Vagina (tissue), 2 donors: Measurements from ENCODE around the gene MEMO1.
"Not testable (repeated sequence)": the region's sequence is repeated elsewhere in the genome, so short reads cannot be mapped to it uniquely, and the experiment has no call there.

Source experiments
- CTCF ChIP-seq, 3 experiments: fragments of 450-650 bp in 2 of 3; fragments of 200-600 bp in 1 of 3; sonication (generic) in 1 of 3; IDR thresholded peaks; one replicate each; pipeline ENCODE4 v1.5.1; 2017 to 2019; ENCODE audit warnings: antibody characterized with exemption in 3 of 3, mild to moderate bottlenecking in 2 of 3, moderate library complexity in 2 of 3
- POLR2A ChIP-seq, 2 donors: fragments of 450-650 bp; IDR thresholded peaks; one replicate each; pipeline ENCODE4 v1.6.1; 2017; ENCODE audit warnings: antibody characterized with exemption in 2 of 2, mild to moderate bottlenecking in 2 of 2, moderate library complexity in 2 of 2
- POLR2AphosphoS5 ChIP-seq, 2 donors: sonication (generic); formaldehyde crosslinking; IDR thresholded peaks; one replicate each; pipeline ENCODE4 v1.9.0; 2017; ENCODE audit warnings: antibody characterized with exemption in 2 of 2, mild to moderate bottlenecking in 2 of 2, low read depth in 1 of 2; ENCODE audit not compliant: insufficient read depth in 1 of 2

- not testable (repeated sequence) for TF ChIP-seq CTCF (IDR thresholded peaks at IDR 0.05); POLR2A (IDR thresholded peaks at IDR 0.05); POLR2AphosphoS5 (IDR thresholded peaks at IDR 0.05; ENCODE audit: insufficient read depth in 1 of 2, low read depth in 1 of 2)
These were observed 533 bp downstream of the MEMO1 start for GRCh38 chr2:32010280-32010669.
